Fibroblast of villous mesenchyme (primary cell): Measurements from ENCODE around the gene CC2D1A. TPM values are rescaled to one million over a fixed set of nuclear protein-coding genes. Genes with fewer than 3 reads are reported as not detected.
A peak's percentile ranks its signal among the peaks of the same experiment; 100 is the strongest.

Experiments used
- DNase-seq: peaks from one replicate; pipeline ENCODE4 v3.0.0-alpha.2; 2010; ENCODE audit warnings: low read depth
- H3K4me3 ChIP-seq: 2 replicates; pipeline ENCODE4 v1.5.1; 2011; ENCODE audit warnings: low read depth, mild to moderate bottlenecking, low read length
- CTCF ChIP-seq: IDR thresholded peaks from 2 replicates; pipeline ENCODE4 v1.5.1; 2012; ENCODE audit warnings: low read depth, mild to moderate bottlenecking, low read length; ENCODE audit not compliant: insufficient read depth
- total RNA-seq: library from RNA; depleted of rRNA; stranded (reverse); fragments of >200 nt; gene quantifications from 2 replicates; pipeline ENCODE4 v1.2.3, GENCODE V29; 2012

Gene CC2D1A
- total RNA-seq, 1 donor: 18.6 TPM

- H3K4me3 ChIP-seq: peak overlapping the region; percentile 79
- no peak for DNase-seq
- TF ChIP-seq CTCF: no peak
Observed at GRCh38 chr19:13906521-13906904, 512 bp downstream of the CC2D1A start.

DNA sequence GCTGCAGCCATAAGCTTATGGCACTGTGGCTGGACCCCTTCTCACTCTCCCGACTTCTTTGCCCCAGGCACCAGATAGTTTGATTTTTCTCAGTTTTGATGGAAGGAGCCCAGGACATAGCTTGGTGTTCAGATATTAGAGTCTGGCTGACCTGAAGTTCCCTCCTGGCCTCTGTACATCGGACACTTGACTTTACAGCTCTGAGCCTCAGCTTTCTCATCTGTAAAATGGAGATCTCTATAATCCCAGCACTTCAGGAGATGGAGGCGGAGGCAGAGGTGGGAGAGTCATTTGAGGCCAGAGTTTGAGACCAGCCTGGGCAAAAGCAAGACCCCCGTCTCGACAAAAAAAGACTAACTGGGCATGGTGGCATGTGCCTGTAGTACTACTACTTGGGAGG is 909 bp downstream of the CC2D1A start:
- DNase-seq: no peak
- H3K4me3 ChIP-seq: peak overlapping the region; percentile 79
- no peak for TF ChIP-seq CTCF

- DNase-seq: no peak
- no peak for TF ChIP-seq CTCF
- H3K4me3 ChIP-seq: no peak overlapping the region
Observed at GRCh38 chr19:13908674-13909073, 2.7 kb downstream of the CC2D1A start.

DNA sequence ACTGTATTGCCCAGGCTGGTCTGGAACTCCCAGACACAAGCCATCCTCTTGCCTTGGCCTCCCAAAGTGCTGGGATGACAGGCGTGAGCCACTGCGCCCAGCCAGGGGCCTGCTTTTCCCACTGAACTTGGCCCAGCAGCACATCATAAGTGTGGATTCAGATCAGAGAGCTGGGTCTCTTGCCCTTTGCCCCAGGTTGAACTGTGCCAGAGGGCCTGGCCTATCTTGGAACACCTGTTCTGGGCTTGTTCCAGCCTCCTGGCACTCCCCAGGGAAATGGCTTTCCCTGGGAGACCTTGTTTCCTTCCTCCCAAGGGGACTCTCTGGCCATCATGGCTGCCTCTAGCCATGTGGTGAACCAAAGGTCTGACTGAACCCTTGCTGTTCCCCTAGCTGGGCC is 3.4 kb downstream of the CC2D1A start:
- no peak overlapping the region for H3K4me3 ChIP-seq
- DNase-seq: no peak
- no peak for TF ChIP-seq CTCF

- TF ChIP-seq CTCF: no peak
- no peak overlapping the region for H3K4me3 ChIP-seq
- no peak for DNase-seq
Observed at GRCh38 chr19:13913352-13913751, 7.4 kb downstream of the CC2D1A start.

DNA sequence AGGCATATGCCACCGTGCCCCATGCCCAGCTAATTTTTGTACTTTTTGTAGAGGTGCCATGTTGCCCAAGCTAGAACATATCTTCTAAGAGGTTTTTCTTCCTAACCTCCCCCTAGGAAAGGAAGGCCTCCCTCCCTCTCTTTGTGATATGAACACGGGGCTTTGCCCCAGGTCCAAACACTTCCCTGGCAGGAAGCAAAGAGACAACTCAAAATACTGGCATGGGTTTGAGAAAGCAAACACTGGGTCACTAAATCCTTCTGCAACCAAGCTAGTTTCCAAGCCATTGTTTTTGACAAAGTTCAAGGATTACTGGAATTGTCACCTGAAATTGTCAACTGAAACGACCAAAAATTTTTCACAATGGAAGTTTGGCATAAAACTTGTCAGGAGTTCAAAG is 8.8 kb downstream of the CC2D1A start:
- no peak overlapping the region for H3K4me3 ChIP-seq
- TF ChIP-seq CTCF: no peak
- DNase-seq: no peak

DNA sequence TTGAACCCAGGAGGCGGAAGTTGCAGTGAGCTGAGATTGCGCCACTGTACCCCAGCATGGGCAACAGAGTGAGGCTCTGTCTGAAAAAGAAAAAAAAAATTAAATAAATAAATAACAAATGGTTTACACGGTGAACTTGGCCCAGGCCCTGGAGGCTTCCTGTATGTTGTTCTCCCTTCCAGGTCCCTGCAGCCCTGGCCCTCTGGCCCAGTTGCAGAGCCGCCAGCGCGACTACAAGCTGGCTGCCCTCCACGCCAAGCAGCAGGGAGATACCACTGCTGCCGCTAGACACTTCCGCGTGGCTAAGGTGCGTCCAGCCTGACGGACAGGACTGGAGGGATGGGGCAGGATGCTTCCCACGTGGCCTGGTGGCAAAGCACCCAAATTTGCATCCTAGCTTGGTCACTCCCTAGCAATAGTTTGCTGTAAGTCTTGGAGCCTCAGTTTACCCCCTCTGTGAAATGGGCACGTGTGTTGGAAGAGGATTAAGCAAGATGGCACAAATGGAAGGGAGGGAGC is 11.9 kb downstream of the CC2D1A start:
- no peak overlapping the region for H3K4me3 ChIP-seq
- no peak for DNase-seq
- TF ChIP-seq CTCF: no peak
